ENCODE data around the gene COL4A6.

DNA sequence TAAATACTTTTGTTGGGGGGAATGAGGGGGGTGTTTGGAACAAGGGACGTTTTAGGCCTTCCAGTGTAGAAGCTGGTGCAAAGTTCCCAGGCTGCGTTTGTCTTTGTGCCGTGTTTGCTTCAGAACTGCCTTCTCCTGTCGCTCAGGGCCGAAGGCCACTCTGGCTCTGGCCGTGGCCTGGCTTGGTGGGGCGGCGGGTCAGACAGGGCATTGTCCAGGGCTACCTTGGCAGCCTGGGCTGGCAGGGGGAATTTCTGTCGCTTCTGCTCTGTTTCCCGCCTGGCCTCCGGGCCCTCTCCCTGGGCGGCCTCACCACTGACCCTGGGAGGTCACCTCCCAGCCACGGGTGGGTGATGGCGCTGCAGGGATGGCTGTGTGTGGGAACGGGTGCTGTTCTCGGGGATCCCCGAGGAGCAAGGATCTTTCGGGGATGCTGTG is 140.0 kb downstream of the COL4A6 start:
- TF ChIP-seq, protein P1, sequence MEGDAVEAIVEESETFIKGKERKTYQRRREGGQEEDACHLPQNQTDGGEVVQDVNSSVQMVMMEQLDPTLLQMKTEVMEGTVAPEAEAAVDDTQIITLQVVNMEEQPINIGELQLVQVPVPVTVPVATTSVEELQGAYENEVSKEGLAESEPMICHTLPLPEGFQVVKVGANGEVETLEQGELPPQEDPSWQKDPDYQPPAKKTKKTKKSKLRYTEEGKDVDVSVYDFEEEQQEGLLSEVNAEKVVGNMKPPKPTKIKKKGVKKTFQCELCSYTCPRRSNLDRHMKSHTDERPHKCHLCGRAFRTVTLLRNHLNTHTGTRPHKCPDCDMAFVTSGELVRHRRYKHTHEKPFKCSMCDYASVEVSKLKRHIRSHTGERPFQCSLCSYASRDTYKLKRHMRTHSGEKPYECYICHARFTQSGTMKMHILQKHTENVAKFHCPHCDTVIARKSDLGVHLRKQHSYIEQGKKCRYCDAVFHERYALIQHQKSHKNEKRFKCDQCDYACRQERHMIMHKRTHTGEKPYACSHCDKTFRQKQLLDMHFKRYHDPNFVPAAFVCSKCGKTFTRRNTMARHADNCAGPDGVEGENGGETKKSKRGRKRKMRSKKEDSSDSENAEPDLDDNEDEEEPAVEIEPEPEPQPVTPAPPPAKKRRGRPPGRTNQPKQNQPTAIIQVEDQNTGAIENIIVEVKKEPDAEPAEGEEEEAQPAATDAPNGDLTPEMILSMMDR (IDR thresholded peaks at IDR 0.05), result no peak
- no peak for TF ChIP-seq EP300 (IDR thresholded peaks at IDR 0.05)
- TF ChIP-seq POLR2A (IDR thresholded peaks at IDR 0.05), result no peak
